PFSK-1 (cell line): Measurements from ENCODE around the gene ADAMTS13.

Experiments used
- FOXP2 ChIP-seq: optimal IDR thresholded peaks from 2 replicates; pipeline ENCODE3; 2011; ENCODE audit warnings: borderline replicate concordance, control low read depth, inconsistent platforms; ENCODE audit not compliant: insufficient read depth; ENCODE audit errors: extremely low read length, extremely low read depth
- POLR2AphosphoS5 ChIP-seq: IDR thresholded peaks from 2 replicates; pipeline ENCODE4 v1.6.1; 2012; ENCODE audit warnings: low read depth, mild to moderate bottlenecking, control low read depth, low read length, moderate library complexity
- REST ChIP-seq, 2 experiments: IDR thresholded peaks; 2 replicates each; pipeline versions ENCODE4 v1.6.1 to v1.8.0; 2011 to 2012; ENCODE audit warnings: low read depth in 2 of 2, low read length in 2 of 2, control low read depth in 1 of 2, inconsistent platforms in 1 of 2, mild to moderate bottlenecking in 1 of 2, moderate library complexity in 1 of 2; ENCODE audit not compliant: insufficient read depth in 1 of 2
- SIN3A ChIP-seq: IDR thresholded peaks from 2 replicates; pipeline ENCODE4 v1.6.1; 2012; ENCODE audit warnings: mild to moderate bottlenecking, low read length, moderate library complexity, borderline replicate concordance; ENCODE audit not compliant: insufficient read depth
- TAF1 ChIP-seq: IDR thresholded peaks from 2 replicates; pipeline ENCODE4 v1.6.1; 2012; ENCODE audit warnings: low read length, control low read depth, borderline replicate concordance; ENCODE audit not compliant: insufficient read depth

The ADAMTS13 gene

DNA sequence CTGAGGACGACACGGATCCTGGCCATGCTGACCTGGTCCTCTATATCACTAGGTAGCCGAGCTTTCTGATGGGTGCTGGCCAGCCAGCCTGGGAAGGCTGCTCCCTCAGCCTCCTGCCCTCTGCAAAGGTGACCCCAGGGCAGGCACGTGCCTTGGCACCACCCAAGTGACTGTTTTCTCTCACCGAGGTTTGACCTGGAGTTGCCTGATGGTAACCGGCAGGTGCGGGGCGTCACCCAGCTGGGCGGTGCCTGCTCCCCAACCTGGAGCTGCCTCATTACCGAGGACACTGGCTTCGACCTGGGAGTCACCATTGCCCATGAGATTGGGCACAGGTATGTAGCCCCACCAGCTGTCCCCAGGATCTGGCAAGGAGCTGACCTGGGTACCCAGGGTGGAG lies 3.8 kb downstream of the ADAMTS13 start:
- no peak for TF ChIP-seq FOXP2
- TF ChIP-seq POLR2AphosphoS5: no peak
- TF ChIP-seq SIN3A: no peak
- no peak for TF ChIP-seq TAF1
- TF ChIP-seq REST (IDR thresholded peaks at IDR 0.05; ENCODE audit: insufficient read depth in 1 of 2, low read depth in 2 of 2, low read length in 2 of 2): no peak

GRCh38 chr9:133427658-133428348 lies 5.6 kb downstream of the ADAMTS13 start:
- no peak for TF ChIP-seq FOXP2
- TF ChIP-seq REST (IDR thresholded peaks at IDR 0.05; ENCODE audit: insufficient read depth in 1 of 2, low read depth in 2 of 2, low read length in 2 of 2): no peak
- TF ChIP-seq SIN3A: no peak
- TF ChIP-seq TAF1: no peak
- TF ChIP-seq POLR2AphosphoS5: no peak

DNA sequence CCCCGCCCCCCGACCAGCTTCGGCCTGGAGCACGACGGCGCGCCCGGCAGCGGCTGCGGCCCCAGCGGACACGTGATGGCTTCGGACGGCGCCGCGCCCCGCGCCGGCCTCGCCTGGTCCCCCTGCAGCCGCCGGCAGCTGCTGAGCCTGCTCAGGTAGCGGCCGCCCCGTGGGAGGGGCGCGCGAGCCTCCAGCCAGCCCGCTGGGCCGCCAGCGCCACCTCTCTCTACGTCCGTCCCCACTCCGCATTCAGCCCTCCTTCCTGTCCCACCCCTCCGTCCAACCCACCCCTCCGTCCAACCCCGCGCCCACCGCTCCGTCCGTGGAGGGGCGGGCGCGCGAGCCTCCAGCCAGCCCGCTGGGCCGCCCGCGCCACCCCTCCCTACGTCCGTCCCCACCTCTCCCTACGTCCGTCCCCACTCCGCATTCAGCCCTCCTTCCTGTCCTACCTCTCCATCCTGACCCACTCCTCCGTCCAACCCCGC lies 6.5 kb downstream of the ADAMTS13 start:
- TF ChIP-seq SIN3A (no peak), FOXP2 (no peak), TAF1 (no peak), REST (IDR thresholded peaks at IDR 0.05; ENCODE audit: insufficient read depth in 1 of 2, low read depth in 2 of 2, low read length in 2 of 2) (no peak), POLR2AphosphoS5 (no peak)

DNA sequence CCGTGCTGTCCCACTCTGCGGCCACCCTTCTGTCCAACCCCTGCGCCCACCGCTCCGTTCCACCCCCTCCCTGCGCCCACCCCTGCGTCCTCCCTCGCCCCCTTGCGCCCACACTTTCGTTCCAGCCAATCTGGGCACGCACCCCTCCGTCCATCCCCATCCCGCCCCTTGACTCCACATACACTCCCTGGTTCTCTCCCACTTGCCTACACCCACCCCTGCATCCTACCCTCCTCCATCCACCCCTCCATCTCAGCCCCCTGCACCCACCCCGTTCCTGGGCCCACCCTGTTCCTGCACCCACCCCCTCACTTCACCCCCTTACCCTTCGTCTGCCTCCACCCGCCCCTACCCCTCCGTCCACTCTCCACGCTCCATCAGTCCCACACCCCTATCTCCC lies 7.0 kb downstream of the ADAMTS13 start:
- TF ChIP-seq REST (IDR thresholded peaks at IDR 0.05; ENCODE audit: insufficient read depth in 1 of 2, low read depth in 2 of 2, low read length in 2 of 2) (no peak), FOXP2 (no peak), SIN3A (no peak), TAF1 (no peak), POLR2AphosphoS5 (no peak)

DNA sequence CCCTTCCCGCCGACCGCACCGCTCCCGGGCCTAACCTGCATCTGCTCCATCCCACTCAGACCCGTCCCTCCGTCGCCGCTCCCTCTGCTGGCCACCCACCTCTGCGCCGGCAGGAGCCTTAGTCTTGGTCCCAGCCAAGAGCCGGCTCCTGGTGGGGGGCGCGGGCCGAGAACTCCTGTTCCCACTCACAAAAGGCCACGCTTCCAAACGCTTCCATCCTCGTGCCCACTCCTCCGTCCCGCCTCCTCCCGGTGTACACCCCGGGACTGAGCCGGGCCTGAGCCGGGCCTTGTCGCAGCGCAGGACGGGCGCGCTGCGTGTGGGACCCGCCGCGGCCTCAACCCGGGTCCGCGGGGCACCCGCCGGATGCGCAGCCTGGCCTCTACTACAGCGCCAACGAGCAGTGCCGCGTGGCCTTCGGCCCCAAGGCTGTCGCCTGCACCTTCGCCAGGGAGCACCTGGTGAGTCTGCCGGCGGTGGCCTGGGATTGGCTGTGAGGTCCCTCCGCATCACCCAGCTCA lies 7.5 kb downstream of the ADAMTS13 start:
- TF ChIP-seq SIN3A (no peak), TAF1 (no peak), POLR2AphosphoS5 (no peak), REST (IDR thresholded peaks at IDR 0.05; ENCODE audit: insufficient read depth in 1 of 2, low read depth in 2 of 2, low read length in 2 of 2) (no peak), FOXP2 (no peak)
